A673 (cell line): ENCODE results near the gene CCDC178.

Experiments used
- EZH2 ChIP-seq: fragments of 200-600 bp; sonication (generic); IDR thresholded peaks from 2 replicates; pipeline ENCODE4 v1.6.1; 2017; ENCODE audit warnings: borderline replicate concordance, low read depth, mild to moderate bottlenecking, mixed read lengths, antibody characterized with exemption, low read length; ENCODE audit not compliant: poor library complexity, severe bottlenecking
- TF ChIP-seq, protein P1 (sequence below): fragments of 300-800, 200-600 bp; sonication (generic); conservative IDR thresholded peaks from 2 replicates; pipeline ENCODE4 v1.5.1; 2017; ENCODE audit warnings: low read depth, mild to moderate bottlenecking, antibody characterized with exemption, low read length, moderate library complexity, mixed read lengths

DNA sequence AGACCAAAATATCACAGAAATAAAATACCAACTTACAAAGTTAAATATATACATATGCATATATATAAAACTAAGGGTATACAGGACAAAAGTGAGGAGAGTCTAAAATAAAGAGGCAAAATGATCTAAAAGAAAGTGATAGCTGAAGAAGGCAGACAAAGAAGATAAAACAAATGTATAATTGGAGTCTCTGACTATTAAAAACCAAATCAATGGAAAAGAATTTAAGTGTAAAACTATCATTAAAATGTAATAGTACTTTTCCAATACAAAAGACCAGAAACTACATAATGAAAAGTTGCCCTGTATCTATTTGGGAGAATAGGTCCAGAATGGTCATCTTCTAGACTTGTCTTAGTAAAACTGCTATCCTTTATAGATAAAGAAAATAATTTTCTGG lies 400.3 kb downstream of the CCDC178 start:
- TF ChIP-seq, protein P1, sequence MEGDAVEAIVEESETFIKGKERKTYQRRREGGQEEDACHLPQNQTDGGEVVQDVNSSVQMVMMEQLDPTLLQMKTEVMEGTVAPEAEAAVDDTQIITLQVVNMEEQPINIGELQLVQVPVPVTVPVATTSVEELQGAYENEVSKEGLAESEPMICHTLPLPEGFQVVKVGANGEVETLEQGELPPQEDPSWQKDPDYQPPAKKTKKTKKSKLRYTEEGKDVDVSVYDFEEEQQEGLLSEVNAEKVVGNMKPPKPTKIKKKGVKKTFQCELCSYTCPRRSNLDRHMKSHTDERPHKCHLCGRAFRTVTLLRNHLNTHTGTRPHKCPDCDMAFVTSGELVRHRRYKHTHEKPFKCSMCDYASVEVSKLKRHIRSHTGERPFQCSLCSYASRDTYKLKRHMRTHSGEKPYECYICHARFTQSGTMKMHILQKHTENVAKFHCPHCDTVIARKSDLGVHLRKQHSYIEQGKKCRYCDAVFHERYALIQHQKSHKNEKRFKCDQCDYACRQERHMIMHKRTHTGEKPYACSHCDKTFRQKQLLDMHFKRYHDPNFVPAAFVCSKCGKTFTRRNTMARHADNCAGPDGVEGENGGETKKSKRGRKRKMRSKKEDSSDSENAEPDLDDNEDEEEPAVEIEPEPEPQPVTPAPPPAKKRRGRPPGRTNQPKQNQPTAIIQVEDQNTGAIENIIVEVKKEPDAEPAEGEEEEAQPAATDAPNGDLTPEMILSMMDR: no peak
- TF ChIP-seq EZH2: no peak
